Mesothelial cell of epicardium (in vitro differentiated cells): ENCODE results near the gene PFN3. TPM values are rescaled to one million over a fixed set of nuclear protein-coding genes. Genes with fewer than 3 reads are reported as not detected.
"Not testable (repeated sequence)": the region's sequence is repeated elsewhere in the genome, so short reads cannot be mapped to it uniquely, and the experiment has no call there.

ENCODE experiments used
- DNase-seq, 2 experiments: peaks; one replicate each; pipeline ENCODE4 v3.0.0; 2021; ENCODE audit warnings: low spot score in 2 of 2; ENCODE audit not compliant: unreplicated experiment in 2 of 2
- H3K27ac Mint-ChIP-seq: 2 replicates; pipeline ENCODE4 v1.8.0; 2021; ENCODE audit warnings: mixed read lengths
- H3K27me3 Mint-ChIP-seq: 2 replicates; pipeline ENCODE4 v1.8.0; 2021; ENCODE audit warnings: low read depth, mixed read lengths
- H3K36me3 Mint-ChIP-seq: 2 replicates; pipeline ENCODE4 v1.8.0; 2021; ENCODE audit warnings: mixed read lengths
- H3K4me1 Mint-ChIP-seq: 2 replicates; pipeline ENCODE4 v1.8.0; 2021; ENCODE audit warnings: mixed read lengths
- H3K4me3 Mint-ChIP-seq: 2 replicates; pipeline ENCODE4 v1.8.0; 2021; ENCODE audit warnings: mild to moderate bottlenecking, moderate library complexity, mixed read lengths
- H3K9me3 Mint-ChIP-seq: 2 replicates; pipeline ENCODE4 v1.8.0; 2021; ENCODE audit warnings: mixed read lengths
- CTCF ChIP-seq: fragments of 200-600 bp; sonication (generic); IDR thresholded peaks from one replicate; pipeline ENCODE4 v1.5.0; 2021; ENCODE audit warnings: antibody characterized with exemption; ENCODE audit not compliant: unreplicated experiment
- total RNA-seq: library from RNA; stranded (reverse); gene quantifications from 3 replicates; pipeline ENCODE4 v1.2.1, GENCODE V29; 2021

The PFN3 gene
- total RNA-seq, 1 donor from 2014 or later: not detected

- Mint-ChIP-seq H3K4me1 (no peaks in the 10 kb centered on the region), H3K4me3 (no peak overlapping the region), H3K27me3 (no peaks in the 10 kb centered on the region), H3K36me3 (no peaks in the 10 kb centered on the region), H3K9me3 (no peaks in the 10 kb centered on the region), H3K27ac (no peak overlapping the region)
- DNase-seq: no peak
- no peak for TF ChIP-seq CTCF
Measured at GRCh38 chr5:177382423-177383029, 17.9 kb downstream of the PFN3 start.

GRCh38 chr5:177380805-177381126 is 19.7 kb downstream of the PFN3 start:
- Mint-ChIP-seq H3K27me3 (no peaks in the 10 kb centered on the region), H3K9me3 (no peaks in the 10 kb centered on the region), H3K4me3 (no peak overlapping the region), H3K27ac (no peak overlapping the region), H3K36me3 (no peaks in the 10 kb centered on the region), H3K4me1 (no peaks in the 10 kb centered on the region)
- DNase-seq: no peak
- no peak for TF ChIP-seq CTCF

- Mint-ChIP-seq H3K27ac (no peak overlapping the region), H3K4me1 (no peaks in the 10 kb centered on the region)
Measured at GRCh38 chr5:177378884-177379883, 21.3 kb downstream of the PFN3 start.

GRCh38 chr5:177377851-177378776 is 22.3 kb downstream of the PFN3 start:
- Mint-ChIP-seq H3K4me3 (no peak overlapping the region), H3K9me3 (no peaks in the 10 kb centered on the region), H3K27ac (no peak overlapping the region), H3K4me1 (peaks cover 4% of the 10 kb centered on the region), H3K36me3 (no peaks in the 10 kb centered on the region), H3K27me3 (no peaks in the 10 kb centered on the region)
- no peak for DNase-seq
- TF ChIP-seq CTCF: no peak

More at GRCh38 chr5:177378884-177379883, 21.3 kb downstream of the PFN3 start:
- H3K36me3 Mint-ChIP-seq: no peaks in the 10 kb centered on the region
- no peaks in the 10 kb centered on the region for H3K9me3 Mint-ChIP-seq
- no peaks in the 10 kb centered on the region for H3K27me3 Mint-ChIP-seq
- no peak for DNase-seq
- TF ChIP-seq CTCF: no peak
- no peak overlapping the region for H3K4me3 Mint-ChIP-seq

- DNase-seq: no peak
- Mint-ChIP-seq H3K4me3 (no peak overlapping the region), H3K36me3 (no peaks in the 10 kb centered on the region), H3K9me3 (no peaks in the 10 kb centered on the region), H3K27me3 (no peaks in the 10 kb centered on the region), H3K4me1 (peaks cover 9% of the 10 kb centered on the region), H3K27ac (no peak overlapping the region)
- no peak for TF ChIP-seq CTCF
Measured at GRCh38 chr5:177376107-177376506, 24.4 kb downstream of the PFN3 start.

- H3K4me1 Mint-ChIP-seq, H3K9me3 Mint-ChIP-seq, H3K27ac Mint-ChIP-seq, H3K27me3 Mint-ChIP-seq, H3K36me3 Mint-ChIP-seq, DNase-seq, H3K4me3 Mint-ChIP-seq: not testable (repeated sequence)
Measured at GRCh38 chr5:177375516-177375915, 24.9 kb downstream of the PFN3 start.
